ENCODE measurements around the gene PDE8A. TPM values are rescaled to one million over a fixed set of nuclear protein-coding genes. Genes with fewer than 3 reads are reported as not detected.

The PDE8A gene
- total and polyA plus RNA-seq, 2 donors (not counting 1 experiment from before 2014, with no cell fraction given), result 17.4 to 51.1 TPM

GRCh38 chr15:85019815-85020590 is 38.3 kb downstream of the PDE8A start:
- no peak for ATAC-seq (ENCODE audit: low read depth)
- Histone ChIP-seq H3K4me3 (ENCODE audit: control extremely low read depth in 1 of 5, extremely low read depth in 1 of 5, insufficient read depth in 1 of 5, low read depth in 2 of 5, low read length in 4 of 5) (no peak overlapping the region), H3K27ac (ENCODE audit: low read length in 2 of 2) (no peak overlapping the region), H3K27me3 (replicated peaks in 1 of 4; ENCODE audit: control extremely low read depth in 1 of 4, control insufficient read depth in 3 of 4, insufficient read depth in 4 of 4, low read length in 3 of 4) (no peaks in the 10 kb centered on the region), H3K4me2 (replicated peaks; ENCODE audit: low read depth, low read length, poor library complexity, severe bottlenecking) (no peak overlapping the region), H2AFZ (ENCODE audit: insufficient read depth, low read depth, low read length, poor library complexity, severe bottlenecking) (no peak overlapping the region), H3K36me3 (replicated peaks in 1 of 2; ENCODE audit: control extremely low read depth in 1 of 2, control insufficient read depth in 1 of 2, extremely low read depth in 1 of 2, insufficient read depth in 2 of 2, low read length in 1 of 2) (no peaks in the 10 kb centered on the region), H3K9ac (ENCODE audit: low read length) (no peak overlapping the region), H3K9me3 (ENCODE audit: control extremely low read depth in 1 of 3, control insufficient read depth in 2 of 3, insufficient read depth in 1 of 3, low read length in 2 of 3) (no peaks in the 10 kb centered on the region), H4K20me1 (ENCODE audit: control insufficient read depth, insufficient read depth, low read length, poor library complexity, severe bottlenecking) (no peaks in the 10 kb centered on the region), H3K4me1 (ENCODE audit: control insufficient read depth in 2 of 2, insufficient read depth in 2 of 2, low read length in 2 of 2) (peaks cover 19 to 22% of the 10 kb centered on the region in 2 donors), H3K79me2 (ENCODE audit: control insufficient read depth, insufficient read depth, low read length) (peaks cover 98% of the 10 kb centered on the region)
- H3K4me1 Mint-ChIP-seq, result peaks cover 40% of the 10 kb centered on the region
- no peak overlapping the region for H3K27ac Mint-ChIP-seq
- ChIA-PET POLR2A (no interaction called here), CTCF (no interaction called here)
- no peak for DNase-seq
- WGBS (ENCODE audit: insufficient coverage), result 98% methylated on average over 10 of the region's 15 CpGs
- TF ChIP-seq EZH2 (IDR thresholded peaks at IDR 0.05; ENCODE audit: borderline replicate concordance, insufficient read depth, low read depth, low read length, poor library complexity, severe bottlenecking) (no peak), CTCF (IDR thresholded peaks at IDR 0.05) (no peak)
- no peak overlapping the region for H3K4me3 Mint-ChIP-seq
- intact Hi-C loops (cut with micrococcal nuclease), result no loop called here
- no peaks in the 10 kb centered on the region for H3K27me3 Mint-ChIP-seq
- H3K9me3 Mint-ChIP-seq (ENCODE audit: insufficient read depth), result no peaks in the 10 kb centered on the region

- H3K79me2 ChIP-seq (ENCODE audit: control insufficient read depth, insufficient read depth, low read length), result peaks cover 99% of the 10 kb centered on the region
- POLR2A ChIA-PET, result no interaction called here
Measured at GRCh38 chr15:85021409-85021808, 39.8 kb downstream of the PDE8A start.

More at GRCh38 chr15:85021409-85021808, 39.8 kb downstream of the PDE8A start:
- Histone ChIP-seq H3K36me3 (replicated peaks in 1 of 2; ENCODE audit: control extremely low read depth in 1 of 2, control insufficient read depth in 1 of 2, extremely low read depth in 1 of 2, insufficient read depth in 2 of 2, low read length in 1 of 2) (no peaks in the 10 kb centered on the region), H3K9me3 (ENCODE audit: control extremely low read depth in 1 of 3, control insufficient read depth in 2 of 3, insufficient read depth in 1 of 3, low read length in 2 of 3) (no peaks in the 10 kb centered on the region), H2AFZ (ENCODE audit: insufficient read depth, low read depth, low read length, poor library complexity, severe bottlenecking) (no peak overlapping the region), H3K4me3 (ENCODE audit: control extremely low read depth in 1 of 5, extremely low read depth in 1 of 5, insufficient read depth in 1 of 5, low read depth in 2 of 5, low read length in 4 of 5) (no peak overlapping the region), H3K27me3 (replicated peaks in 1 of 4; ENCODE audit: control extremely low read depth in 1 of 4, control insufficient read depth in 3 of 4, insufficient read depth in 4 of 4, low read length in 3 of 4) (no peaks in the 10 kb centered on the region), H3K4me1 (ENCODE audit: control insufficient read depth in 2 of 2, insufficient read depth in 2 of 2, low read length in 2 of 2) (peaks cover 10 to 12% of the 10 kb centered on the region in 2 donors), H3K27ac (ENCODE audit: low read length in 2 of 2) (no peak overlapping the region), H4K20me1 (ENCODE audit: control insufficient read depth, insufficient read depth, low read length, poor library complexity, severe bottlenecking) (peaks cover 7% of the 10 kb centered on the region), H3K4me2 (replicated peaks; ENCODE audit: low read depth, low read length, poor library complexity, severe bottlenecking) (no peak overlapping the region), H3K9ac (ENCODE audit: low read length) (no peak overlapping the region)
- H3K27me3 Mint-ChIP-seq, result no peaks in the 10 kb centered on the region
- WGBS (ENCODE audit: insufficient coverage), result 96% methylated on average over 3 of the region's 3 CpGs
- no peaks in the 10 kb centered on the region for H3K9me3 Mint-ChIP-seq (ENCODE audit: insufficient read depth)
- CTCF ChIA-PET, result interaction anchor here (1.2 to 2.3 kb wide), 3 partner anchors 16 to 23 kb away, joined by 3 to 7 read pairs (median 4); no protein-coding TSS in a partner anchor
- no peak overlapping the region for H3K4me3 Mint-ChIP-seq
- TF ChIP-seq EZH2 (IDR thresholded peaks at IDR 0.05; ENCODE audit: borderline replicate concordance, insufficient read depth, low read depth, low read length, poor library complexity, severe bottlenecking), result no peak
- no peak for TF ChIP-seq CTCF (IDR thresholded peaks at IDR 0.05)
- H3K27ac Mint-ChIP-seq, result no peak overlapping the region
- DNase-seq, result no peak
- no peak for ATAC-seq (ENCODE audit: low read depth)
- H3K4me1 Mint-ChIP-seq, result peaks cover 35% of the 10 kb centered on the region
- intact Hi-C loops (cut with micrococcal nuclease), result no loop called here

Measured in B cell (primary cell).